ENCODE results near the gene BRSK2.

DNA sequence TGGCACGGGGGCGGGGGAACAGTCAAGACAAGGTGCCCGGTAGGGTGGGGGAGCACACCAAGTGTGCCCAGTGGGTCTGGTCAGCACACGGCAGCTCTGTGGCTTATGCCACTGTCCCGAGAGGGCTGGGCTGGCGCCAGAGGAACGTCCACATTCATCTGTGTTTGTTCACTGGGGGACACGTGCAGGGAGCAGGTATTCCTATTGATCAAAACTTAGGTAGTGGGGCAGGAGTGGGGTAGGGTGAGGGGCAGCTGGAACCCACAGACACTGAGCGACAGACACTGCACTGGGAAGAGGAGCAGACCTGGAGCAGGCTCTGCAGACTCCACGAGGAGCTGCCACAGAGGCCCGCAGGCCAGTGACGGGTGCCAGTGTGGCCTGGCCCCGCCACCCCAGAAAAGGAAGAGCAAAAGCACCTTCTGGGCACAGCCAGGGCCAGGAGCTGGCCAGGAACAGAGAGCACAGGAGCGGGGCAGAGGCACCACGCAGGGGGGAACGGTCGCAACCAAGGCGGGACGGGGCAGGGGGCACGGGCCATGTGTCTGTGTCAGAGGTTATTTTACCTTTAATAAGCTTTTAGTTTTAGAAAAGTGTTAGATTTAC, 98.9 kb downstream of the BRSK2 start:
- TF ChIP-seq EZH2 (IDR thresholded peaks at IDR 0.05; ENCODE audit: low read length, unreplicated experiment): no peak
- TF ChIP-seq, protein P1, sequence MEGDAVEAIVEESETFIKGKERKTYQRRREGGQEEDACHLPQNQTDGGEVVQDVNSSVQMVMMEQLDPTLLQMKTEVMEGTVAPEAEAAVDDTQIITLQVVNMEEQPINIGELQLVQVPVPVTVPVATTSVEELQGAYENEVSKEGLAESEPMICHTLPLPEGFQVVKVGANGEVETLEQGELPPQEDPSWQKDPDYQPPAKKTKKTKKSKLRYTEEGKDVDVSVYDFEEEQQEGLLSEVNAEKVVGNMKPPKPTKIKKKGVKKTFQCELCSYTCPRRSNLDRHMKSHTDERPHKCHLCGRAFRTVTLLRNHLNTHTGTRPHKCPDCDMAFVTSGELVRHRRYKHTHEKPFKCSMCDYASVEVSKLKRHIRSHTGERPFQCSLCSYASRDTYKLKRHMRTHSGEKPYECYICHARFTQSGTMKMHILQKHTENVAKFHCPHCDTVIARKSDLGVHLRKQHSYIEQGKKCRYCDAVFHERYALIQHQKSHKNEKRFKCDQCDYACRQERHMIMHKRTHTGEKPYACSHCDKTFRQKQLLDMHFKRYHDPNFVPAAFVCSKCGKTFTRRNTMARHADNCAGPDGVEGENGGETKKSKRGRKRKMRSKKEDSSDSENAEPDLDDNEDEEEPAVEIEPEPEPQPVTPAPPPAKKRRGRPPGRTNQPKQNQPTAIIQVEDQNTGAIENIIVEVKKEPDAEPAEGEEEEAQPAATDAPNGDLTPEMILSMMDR (conservative IDR thresholded peaks at IDR 0.05; ENCODE audit: low read depth, low read length): no peak
